ENCODE results near the gene ALDH1A1. TPM values are rescaled to one million over a fixed set of nuclear protein-coding genes. Genes with fewer than 3 reads are reported as not detected.

ALDH1A1 gene
- total RNA-seq: 0.14 TPM in 2 replicates
- long read RNA-seq, partial matches to known transcripts: 0 of 1 reads
- long read RNA-seq, other reads (novel, unspliced or antisense): 0 of 1 reads

DNA sequence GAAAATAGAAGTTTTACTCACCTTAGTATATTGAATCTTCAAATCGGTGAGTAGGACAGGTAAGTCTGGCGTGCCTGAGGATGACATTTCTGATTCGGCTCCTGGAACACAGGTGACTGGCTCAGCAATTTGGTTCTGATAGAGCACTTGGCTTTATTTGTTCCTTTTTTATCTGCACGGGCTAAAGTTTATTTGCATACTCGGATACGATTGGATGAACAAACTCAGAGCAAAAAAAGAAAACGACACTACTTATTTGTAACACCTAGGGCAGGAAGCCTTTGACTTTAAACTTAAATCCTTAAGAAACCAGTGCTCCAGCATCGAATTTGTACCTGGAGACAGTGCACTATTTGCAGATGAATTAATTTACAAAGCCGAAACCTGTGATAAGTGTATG lies at the start of gene ALDH1A1:
Gene ALDH1A1 (minus strand): TSS at position 140 of the 400 bp plus-strand sequence. CDS start 53 bp downstream, at position 87.
- no peak for TF ChIP-seq CTCF (conservative IDR thresholded peaks at IDR 0.05)
- DNase-seq (ENCODE audit: low read depth, low spot score): no peak
- Mint-ChIP-seq H3K27ac (ENCODE audit: unreplicated experiment) (no peak within 1 kb of the TSS), H3K36me3 (ENCODE audit: low read depth) (no peaks in the 10 kb centered on the region), H3K4me3 (no peak within 1 kb of the TSS), H3K27me3 (ENCODE audit: low read depth) (no peaks in the 10 kb centered on the region), H3K4me1 (peaks cover 5% of the 10 kb centered on the region), H3K9me3 (no peaks in the 10 kb centered on the region)

- Mint-ChIP-seq H3K4me1 (no peaks in the 10 kb centered on the region), H3K27me3 (ENCODE audit: low read depth) (no peaks in the 10 kb centered on the region), H3K9me3 (no peaks in the 10 kb centered on the region), H3K27ac (ENCODE audit: unreplicated experiment) (no peak overlapping the region), H3K4me3 (no peak overlapping the region), H3K36me3 (ENCODE audit: low read depth) (no peaks in the 10 kb centered on the region)
- DNase-seq (ENCODE audit: low read depth, low spot score): no peak
- no peak for TF ChIP-seq CTCF (conservative IDR thresholded peaks at IDR 0.05)
Observed at GRCh38 chr9:73001860-73002259, 49.0 kb upstream of the ALDH1A1 start.

DNA sequence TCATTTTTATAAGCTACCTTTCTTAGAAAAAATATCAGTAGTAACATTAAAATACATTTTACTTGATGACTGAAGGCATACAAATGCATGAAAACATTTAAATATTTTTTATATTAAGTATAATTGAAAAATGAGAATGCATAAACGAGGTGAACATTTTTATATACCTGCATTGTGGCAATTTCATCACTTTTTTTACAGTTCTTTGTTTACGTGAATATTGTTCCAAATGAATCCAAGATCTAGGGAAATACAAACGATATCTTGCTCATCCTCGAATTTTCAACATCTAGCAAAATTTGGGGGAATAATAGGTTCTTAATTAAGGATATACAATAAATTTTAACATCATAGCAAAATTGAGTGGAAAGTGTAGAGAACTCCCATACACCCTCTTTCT lies 45.5 kb upstream of the ALDH1A1 start:
- Mint-ChIP-seq H3K36me3 (ENCODE audit: low read depth) (no peaks in the 10 kb centered on the region), H3K27ac (ENCODE audit: unreplicated experiment) (no peak overlapping the region), H3K4me3 (no peak overlapping the region), H3K9me3 (no peaks in the 10 kb centered on the region), H3K27me3 (ENCODE audit: low read depth) (no peaks in the 10 kb centered on the region), H3K4me1 (no peaks in the 10 kb centered on the region)
- DNase-seq (ENCODE audit: low read depth, low spot score): no peak
- TF ChIP-seq CTCF (conservative IDR thresholded peaks at IDR 0.05): no peak

DNA sequence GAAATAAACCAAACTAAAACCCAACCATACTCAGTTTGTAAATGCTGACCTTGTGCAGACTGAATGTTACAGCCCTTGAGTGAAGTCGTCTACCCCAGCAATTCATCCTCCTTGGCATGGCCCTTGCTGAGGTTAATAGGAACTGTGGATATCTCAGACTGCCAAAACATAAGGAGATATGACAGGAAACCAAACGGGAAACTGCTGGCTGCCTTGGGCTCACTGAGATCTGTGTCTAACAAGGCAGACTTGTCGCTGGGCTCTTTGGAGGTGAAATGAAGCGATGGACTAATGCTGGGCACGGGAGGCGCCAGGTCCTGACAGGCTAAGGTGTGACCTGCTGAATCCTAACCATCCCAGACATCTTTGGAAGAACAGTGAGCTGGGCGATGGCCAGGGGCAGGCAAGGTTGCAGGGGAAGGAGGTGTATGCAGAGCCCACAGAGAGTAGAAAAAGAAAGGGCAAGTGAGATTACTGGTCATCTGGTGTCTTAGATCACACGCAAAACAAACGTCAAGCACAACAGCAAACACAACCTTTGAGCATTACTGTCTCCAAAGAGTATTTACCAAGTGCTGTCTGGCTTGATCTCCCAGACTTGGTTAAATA lies 44.6 kb upstream of the ALDH1A1 start:
- Mint-ChIP-seq H3K27me3 (ENCODE audit: low read depth) (no peaks in the 10 kb centered on the region), H3K9me3 (no peaks in the 10 kb centered on the region), H3K4me3 (no peak overlapping the region), H3K36me3 (ENCODE audit: low read depth) (no peaks in the 10 kb centered on the region), H3K4me1 (no peaks in the 10 kb centered on the region), H3K27ac (ENCODE audit: unreplicated experiment) (peak overlapping the region; percentile 47)
- TF ChIP-seq CTCF (conservative IDR thresholded peaks at IDR 0.05): no peak
- no peak for DNase-seq (ENCODE audit: low read depth, low spot score)

GRCh38 chr9:72996684-72997314 lies 43.9 kb upstream of the ALDH1A1 start:
- no peaks in the 10 kb centered on the region for H3K9me3 Mint-ChIP-seq
- no peak for DNase-seq (ENCODE audit: low read depth, low spot score)
- no peaks in the 10 kb centered on the region for H3K27me3 Mint-ChIP-seq (ENCODE audit: low read depth)
- no peak overlapping the region for H3K4me3 Mint-ChIP-seq
- H3K36me3 Mint-ChIP-seq (ENCODE audit: low read depth): no peaks in the 10 kb centered on the region
- TF ChIP-seq CTCF (conservative IDR thresholded peaks at IDR 0.05): no peak
- H3K27ac Mint-ChIP-seq (ENCODE audit: unreplicated experiment): no peak overlapping the region
- H3K4me1 Mint-ChIP-seq: no peaks in the 10 kb centered on the region

Measured in neural crest cell (in vitro differentiated cells).